Lower lobe of right lung (tissue), 2 donors: Measurements from ENCODE around the gene VPS37D. TPM values are rescaled to one million over a fixed set of nuclear protein-coding genes. Genes with fewer than 3 reads are reported as not detected.
"Not testable (repeated sequence)": the region's sequence is repeated elsewhere in the genome, so short reads cannot be mapped to it uniquely, and the experiment has no call there.

Experiments used
- ATAC-seq, 2 donors: fragments of 200-7000 bp; cut with Tn5 transposase; one replicate each; pipeline ENCODE4 v1.9.1; 2020 to 2022; ENCODE audit warnings: mild to moderate bottlenecking in 2 of 2, moderate library complexity in 2 of 2
- DNase-seq: peaks from one replicate; pipeline ENCODE4 v3.0.0-alpha.2; 2020
- H3K27ac ChIP-seq: fragments of 200-600 bp; one replicate; pipeline ENCODE4 v1.8.0; 2022
- H3K27me3 ChIP-seq: fragments of 200-600 bp; one replicate; pipeline ENCODE4 v1.8.0; 2022; ENCODE audit warnings: low read depth
- H3K36me3 ChIP-seq: fragments of 200-600 bp; one replicate; pipeline ENCODE4 v1.8.0; 2022; ENCODE audit warnings: mild to moderate bottlenecking
- H3K4me1 ChIP-seq: fragments of 200-600 bp; one replicate; pipeline ENCODE4 v1.8.0; 2022
- H3K4me3 ChIP-seq: fragments of 200-600 bp; one replicate; pipeline ENCODE4 v1.8.0; 2022; ENCODE audit warnings: mild to moderate bottlenecking
- H3K9me3 ChIP-seq: fragments of 200-600 bp; one replicate; pipeline ENCODE4 v1.8.0; 2022
- CTCF ChIP-seq: fragments of 200-600 bp; IDR thresholded peaks from one replicate; pipeline ENCODE4 v1.8.0; 2022; ENCODE audit warnings: antibody characterized with exemption, mild to moderate bottlenecking
- intact Hi-C: fragments of 100-400 bp; cut with DNase I; formaldehyde crosslinking; loops from one replicate; pipeline ENCODE4 v1.11.0; 2022
- total RNA-seq: library from RNA; stranded (reverse); fragmentation: NEBNext Ultra II Directional; extraction: Animal tissue kit (Norgen Biotek cat#: 25700); gene quantifications from one replicate; pipeline ENCODE4 v1.2.1, GENCODE V29; 2021
- donor health status: DM: no; HTN: yes; CAD: no; lungs with severe emphysema.

The VPS37D gene
- total RNA-seq, 1 donor from 2014 or later = 1.3 TPM

- H3K4me1 ChIP-seq = no peaks in the 10 kb centered on the region
- no peaks in the 10 kb centered on the region for H3K27me3 ChIP-seq
- H3K4me3 ChIP-seq = no peak overlapping the region
- H3K27ac ChIP-seq = no peak overlapping the region
- no peak for TF ChIP-seq CTCF
- intact Hi-C loops = no loop called here
- ATAC-seq (no peak), DNase-seq (no peak)
- H3K36me3 ChIP-seq = no peaks in the 10 kb centered on the region
- H3K9me3 ChIP-seq = peaks cover 4% of the 10 kb centered on the region
Observed at GRCh38 chr7:73659983-73660382, 7.6 kb upstream of the VPS37D start.

- ATAC-seq, intact Hi-C loops, H3K4me3 ChIP-seq, H3K4me1 ChIP-seq, DNase-seq, H3K36me3 ChIP-seq, H3K27ac ChIP-seq, H3K9me3 ChIP-seq, H3K27me3 ChIP-seq: not testable (repeated sequence)
Observed at GRCh38 chr7:73660594-73660993, 7.0 kb upstream of the VPS37D start.

GRCh38 chr7:73663033-73663432 lies 4.6 kb upstream of the VPS37D start:
- Histone ChIP-seq H3K4me1 (no peaks in the 10 kb centered on the region), H3K27ac (no peak overlapping the region), H3K9me3 (peaks cover 4% of the 10 kb centered on the region), H3K27me3 (no peaks in the 10 kb centered on the region), H3K36me3 (no peaks in the 10 kb centered on the region), H3K4me3 (no peak overlapping the region)
- no peak for TF ChIP-seq CTCF
- intact Hi-C loops = no loop called here
- ATAC-seq (no peak), DNase-seq (no peak)

GRCh38 chr7:73668103-73668885 lies 663 bp downstream of the VPS37D start:
- H3K27ac ChIP-seq = no peak overlapping the region
- no peaks in the 10 kb centered on the region for H3K9me3 ChIP-seq
- no peaks in the 10 kb centered on the region for H3K36me3 ChIP-seq
- no peaks in the 10 kb centered on the region for H3K27me3 ChIP-seq
- no peak for DNase-seq
- H3K4me1 ChIP-seq = peaks cover 8% of the 10 kb centered on the region
- intact Hi-C loops = no loop called here
- no peak for ATAC-seq
- no peak for TF ChIP-seq CTCF
- peak overlapping the region; percentile 54 for H3K4me3 ChIP-seq

- Histone ChIP-seq H3K4me3 (peak overlapping the region; percentile 54), H3K36me3 (no peaks in the 10 kb centered on the region), H3K9me3 (no peaks in the 10 kb centered on the region), H3K4me1 (peaks cover 8% of the 10 kb centered on the region), H3K27ac (no peak overlapping the region), H3K27me3 (no peaks in the 10 kb centered on the region)
- intact Hi-C loops = no loop called here
- TF ChIP-seq CTCF = no peak
- no peak for DNase-seq
- ATAC-seq = no peak
Observed at GRCh38 chr7:73668886-73669230, 1.2 kb downstream of the VPS37D start.

- no peak overlapping the region for H3K27ac ChIP-seq
- H3K36me3 ChIP-seq = no peaks in the 10 kb centered on the region
- peaks cover 8% of the 10 kb centered on the region for H3K4me1 ChIP-seq
- no peak for TF ChIP-seq CTCF
- H3K4me3 ChIP-seq = no peak overlapping the region
- no peaks in the 10 kb centered on the region for H3K27me3 ChIP-seq
- DNase-seq (no peak), ATAC-seq (no peak)
- H3K9me3 ChIP-seq = no peaks in the 10 kb centered on the region
- intact Hi-C loops = no loop called here
Observed at GRCh38 chr7:73669288-73669701, 1.7 kb downstream of the VPS37D start.
